ENCODE data around the gene PCDHA8. TPM values are rescaled to one million over a fixed set of nuclear protein-coding genes. Genes with fewer than 3 reads are reported as not detected.

PCDHA8 gene
- total RNA-seq, 1 donor from 2014 or later, result 0.90 TPM

DNA sequence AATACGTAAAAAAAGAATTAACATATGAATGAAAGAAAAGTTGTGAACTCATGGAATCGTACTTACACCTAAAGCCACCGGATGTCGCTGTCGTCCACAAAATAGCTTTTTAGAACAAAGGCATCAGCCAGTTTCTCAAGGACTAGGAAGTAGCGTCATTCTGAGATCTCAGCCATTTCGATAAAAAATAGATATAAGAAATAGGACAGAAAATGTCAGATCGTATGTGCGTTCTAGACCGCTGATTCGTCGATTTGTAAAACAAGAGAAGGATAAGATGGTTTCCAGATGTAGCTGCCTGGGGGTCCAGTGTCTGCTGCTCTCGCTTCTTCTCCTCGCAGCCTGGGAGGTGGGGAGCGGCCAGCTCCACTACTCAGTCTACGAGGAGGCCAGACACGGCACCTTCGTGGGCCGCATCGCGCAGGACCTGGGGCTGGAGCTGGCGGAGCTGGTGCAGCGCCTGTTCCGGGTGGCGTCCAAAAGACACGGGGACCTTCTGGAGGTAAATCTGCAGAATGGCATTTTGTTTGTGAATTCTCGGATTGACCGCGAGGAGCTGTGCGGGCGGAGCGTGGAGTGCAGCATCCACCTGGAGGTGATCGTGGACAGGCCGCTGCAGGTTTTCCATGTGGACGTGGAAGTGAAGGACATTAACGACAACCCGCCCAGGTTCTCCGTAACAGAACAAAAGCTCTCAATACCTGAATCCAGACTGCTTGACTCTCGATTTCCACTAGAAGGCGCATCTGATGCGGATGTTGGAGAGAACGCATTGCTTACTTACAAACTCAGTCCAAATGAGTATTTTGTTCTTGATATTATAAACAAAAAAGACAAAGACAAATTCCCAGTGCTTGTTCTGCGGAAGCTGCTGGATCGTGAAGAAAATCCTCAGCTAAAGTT, 15.0 kb downstream of the PCDHA8 start, which contains the start of gene PCDHA10:
Gene PCDHA10, plus strand, starts transcription at position 126 of the 903 bp plus-strand sequence. Its CDS starts 152 bp downstream, at position 278.
- no peaks in the 10 kb centered on the region for H3K4me1 ChIP-seq
- peak; percentile 76 for DNase-seq (ENCODE audit: low spot score)
- H3K9ac ChIP-seq, result no peak within 1 kb of the TSS
- Mint-ChIP-seq H3K27ac (no peak within 1 kb of the TSS), H3K4me3 (peak within 1 kb of the TSS; percentile 5), H3K9me3 (peaks cover 33% of the 10 kb centered on the region), H3K4me1 (no peaks in the 10 kb centered on the region), H3K36me3 (peaks cover 24% of the 10 kb centered on the region), H3K27me3 (ENCODE audit: insufficient read depth, low read depth) (peaks cover 2% of the 10 kb centered on the region)
- no peak within 1 kb of the TSS for H3K27ac ChIP-seq
- peak within 1 kb of the TSS; percentile 60 for H3K4me3 ChIP-seq
- no peaks in the 10 kb centered on the region for H3K36me3 ChIP-seq
- H4K20me1 ChIP-seq (ENCODE audit: low read depth), result no peaks in the 10 kb centered on the region
- H3K27me3 ChIP-seq, result no peaks in the 10 kb centered on the region
- no peaks in the 10 kb centered on the region for H3F3A ChIP-seq (ENCODE audit: low read depth)
- peaks cover 5% of the 10 kb centered on the region for H3K9me3 ChIP-seq (ENCODE audit: low read depth)
- TF ChIP-seq EZH2phosphoT487 (IDR thresholded peaks at IDR 0.05) (no peak), EZH2 (IDR thresholded peaks at IDR 0.05) (no peak)
- TF ChIP-seq, protein P1, sequence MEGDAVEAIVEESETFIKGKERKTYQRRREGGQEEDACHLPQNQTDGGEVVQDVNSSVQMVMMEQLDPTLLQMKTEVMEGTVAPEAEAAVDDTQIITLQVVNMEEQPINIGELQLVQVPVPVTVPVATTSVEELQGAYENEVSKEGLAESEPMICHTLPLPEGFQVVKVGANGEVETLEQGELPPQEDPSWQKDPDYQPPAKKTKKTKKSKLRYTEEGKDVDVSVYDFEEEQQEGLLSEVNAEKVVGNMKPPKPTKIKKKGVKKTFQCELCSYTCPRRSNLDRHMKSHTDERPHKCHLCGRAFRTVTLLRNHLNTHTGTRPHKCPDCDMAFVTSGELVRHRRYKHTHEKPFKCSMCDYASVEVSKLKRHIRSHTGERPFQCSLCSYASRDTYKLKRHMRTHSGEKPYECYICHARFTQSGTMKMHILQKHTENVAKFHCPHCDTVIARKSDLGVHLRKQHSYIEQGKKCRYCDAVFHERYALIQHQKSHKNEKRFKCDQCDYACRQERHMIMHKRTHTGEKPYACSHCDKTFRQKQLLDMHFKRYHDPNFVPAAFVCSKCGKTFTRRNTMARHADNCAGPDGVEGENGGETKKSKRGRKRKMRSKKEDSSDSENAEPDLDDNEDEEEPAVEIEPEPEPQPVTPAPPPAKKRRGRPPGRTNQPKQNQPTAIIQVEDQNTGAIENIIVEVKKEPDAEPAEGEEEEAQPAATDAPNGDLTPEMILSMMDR (IDR thresholded peaks at IDR 0.05), result peak; percentile 72
- H3K4me2 ChIP-seq, result peak within 1 kb of the TSS; percentile 76
- H2AFZ ChIP-seq (replicated peaks), result peak within 1 kb of the TSS; percentile 92
- H3K79me2 ChIP-seq (ENCODE audit: low read depth), result no peaks in the 10 kb centered on the region

DNA sequence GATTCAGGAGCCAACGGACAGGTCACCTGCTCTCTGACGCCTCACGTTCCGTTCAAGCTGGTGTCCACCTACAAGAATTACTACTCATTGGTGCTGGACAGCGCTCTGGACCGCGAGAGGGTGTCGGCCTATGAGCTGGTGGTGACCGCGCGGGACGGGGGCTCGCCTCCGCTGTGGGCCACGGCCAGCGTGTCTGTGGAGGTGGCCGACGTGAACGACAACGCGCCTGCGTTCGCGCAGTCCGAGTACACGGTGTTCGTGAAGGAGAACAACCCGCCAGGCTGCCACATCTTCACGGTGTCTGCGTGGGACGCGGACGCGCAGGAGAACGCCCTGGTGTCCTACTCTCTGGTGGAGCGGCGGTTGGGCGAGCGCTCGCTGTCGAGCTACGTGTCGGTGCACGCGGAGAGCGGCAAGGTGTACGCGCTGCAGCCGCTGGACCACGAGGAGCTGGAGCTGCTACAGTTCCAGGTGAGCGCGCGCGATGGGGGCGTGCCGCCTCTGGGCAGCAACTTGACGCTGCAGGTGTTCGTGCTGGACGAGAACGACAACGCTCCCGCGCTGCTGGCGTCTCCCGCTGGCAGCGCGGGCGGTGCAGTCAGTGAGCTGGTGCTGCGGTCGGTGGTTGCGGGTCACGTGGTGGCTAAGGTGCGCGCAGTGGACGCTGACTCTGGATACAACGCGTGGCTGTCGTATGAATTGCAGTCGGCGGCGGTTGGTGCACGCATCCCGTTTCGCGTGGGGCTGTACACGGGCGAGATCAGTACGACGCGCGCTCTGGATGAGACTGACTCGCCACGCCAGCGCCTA, 16.4 kb downstream of the PCDHA8 start:
- H4K20me1 ChIP-seq (ENCODE audit: low read depth), result no peaks in the 10 kb centered on the region
- no peak overlapping the region for H2AFZ ChIP-seq (replicated peaks)
- TF ChIP-seq, protein P1 (IDR thresholded peaks at IDR 0.05), result no peak
- TF ChIP-seq EZH2 (IDR thresholded peaks at IDR 0.05), result no peak
- no peak for TF ChIP-seq EZH2phosphoT487 (IDR thresholded peaks at IDR 0.05)
- no peak for DNase-seq (ENCODE audit: low spot score)
- Mint-ChIP-seq H3K27me3 (ENCODE audit: insufficient read depth, low read depth) (peaks cover 5% of the 10 kb centered on the region), H3K4me1 (no peaks in the 10 kb centered on the region), H3K9me3 (peaks cover 46% of the 10 kb centered on the region), H3K4me3 (no peak overlapping the region), H3K36me3 (peaks cover 35% of the 10 kb centered on the region), H3K27ac (no peak overlapping the region)
- H3K9me3 ChIP-seq (ENCODE audit: low read depth), result peaks cover 5% of the 10 kb centered on the region
- no peak overlapping the region for H3K27ac ChIP-seq
- no peak overlapping the region for H3K9ac ChIP-seq
- H3K79me2 ChIP-seq (ENCODE audit: low read depth), result no peaks in the 10 kb centered on the region
- no peaks in the 10 kb centered on the region for H3K36me3 ChIP-seq
- no peak overlapping the region for H3K4me2 ChIP-seq
- no peaks in the 10 kb centered on the region for H3K4me1 ChIP-seq
- H3K4me3 ChIP-seq, result no peak overlapping the region
- no peaks in the 10 kb centered on the region for H3F3A ChIP-seq (ENCODE audit: low read depth)
- no peaks in the 10 kb centered on the region for H3K27me3 ChIP-seq

DNA sequence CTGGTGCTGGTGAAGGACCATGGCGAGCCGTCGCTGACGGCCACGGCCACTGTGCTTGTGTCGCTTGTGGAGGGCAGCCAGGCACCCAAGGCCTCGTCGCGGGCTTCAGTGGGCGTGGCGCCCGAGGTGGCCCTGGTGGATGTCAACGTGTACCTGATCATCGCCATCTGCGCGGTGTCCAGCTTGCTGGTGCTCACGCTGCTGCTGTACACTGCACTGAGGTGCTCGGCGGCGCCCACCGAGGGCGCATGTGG, 16.9 kb downstream of the PCDHA8 start:
- H3K4me1 Mint-ChIP-seq, result no peaks in the 10 kb centered on the region

More for the DNA sequence above, 16.9 kb downstream of the PCDHA8 start:
- TF ChIP-seq EZH2phosphoT487 (IDR thresholded peaks at IDR 0.05) (no peak), EZH2 (IDR thresholded peaks at IDR 0.05) (no peak)
- TF ChIP-seq, protein P1 (IDR thresholded peaks at IDR 0.05), result no peak
- H3K27me3 ChIP-seq, result no peaks in the 10 kb centered on the region
- no peak overlapping the region for H3K27ac ChIP-seq
- H3K36me3 ChIP-seq, result no peaks in the 10 kb centered on the region
- no peaks in the 10 kb centered on the region for H3F3A ChIP-seq (ENCODE audit: low read depth)
- peaks cover 44% of the 10 kb centered on the region for H3K9me3 Mint-ChIP-seq
- no peaks in the 10 kb centered on the region for H4K20me1 ChIP-seq (ENCODE audit: low read depth)
- no peak for DNase-seq (ENCODE audit: low spot score)
- no peak overlapping the region for H3K4me3 Mint-ChIP-seq
- H3K27ac Mint-ChIP-seq, result no peak overlapping the region
- H3K4me1 ChIP-seq, result no peaks in the 10 kb centered on the region
- H3K27me3 Mint-ChIP-seq (ENCODE audit: insufficient read depth, low read depth), result peaks cover 5% of the 10 kb centered on the region
- H3K36me3 Mint-ChIP-seq, result peaks cover 34% of the 10 kb centered on the region
- no peak overlapping the region for H3K4me3 ChIP-seq
- no peak overlapping the region for H3K4me2 ChIP-seq
- H2AFZ ChIP-seq (replicated peaks), result no peak overlapping the region
- H3K9ac ChIP-seq, result no peak overlapping the region
- H3K79me2 ChIP-seq (ENCODE audit: low read depth), result no peaks in the 10 kb centered on the region
- peaks cover 5% of the 10 kb centered on the region for H3K9me3 ChIP-seq (ENCODE audit: low read depth)
